Neural progenitor cell (in vitro differentiated cells): ENCODE data around the gene PDE4A. TPM values are rescaled to one million over a fixed set of nuclear protein-coding genes. Genes with fewer than 3 reads are reported as not detected.

Experiments used
- DNase-seq: peaks from one replicate; pipeline ENCODE4 v3.0.0-alpha.2; 2016; ENCODE audit warnings: low spot score
- H2AFZ ChIP-seq: fragments of 200-600 bp; sonication (generic); replicated peaks from 2 replicates; pipeline ENCODE4 v1.6.1; 2016; ENCODE audit warnings: antibody characterized with exemption
- H3F3A ChIP-seq: fragments of 200-600 bp; sonication (generic); 2 replicates; pipeline ENCODE4 v1.6.1; 2016; ENCODE audit warnings: antibody characterized with exemption, low read depth
- H3K27ac ChIP-seq: fragments of 200-600 bp; sonication (generic); 2 replicates; pipeline ENCODE4 v1.5.1; 2016; ENCODE audit warnings: mild to moderate bottlenecking
- H3K27me3 ChIP-seq: fragments of 200-600 bp; sonication (generic); 2 replicates; pipeline ENCODE4 v1.6.1; 2016; ENCODE audit warnings: mild to moderate bottlenecking, moderate library complexity
- H3K36me3 ChIP-seq: fragments of 200-600 bp; sonication (generic); 2 replicates; pipeline ENCODE4 v1.5.1; 2016
- H3K4me1 ChIP-seq: fragments of 200-600 bp; sonication (generic); 2 replicates; pipeline ENCODE4 v1.6.1; 2016; ENCODE audit warnings: mixed run types
- H3K4me2 ChIP-seq: fragments of 200-600 bp; sonication (generic); 2 replicates; pipeline ENCODE4 v1.6.1; 2016
- H3K4me3 ChIP-seq: fragments of 200-600 bp; sonication (generic); 2 replicates; pipeline ENCODE4 v1.5.1; 2016
- H3K79me2 ChIP-seq: fragments of 200-600 bp; sonication (generic); 2 replicates; pipeline ENCODE4 v1.6.1; 2016; ENCODE audit warnings: low read depth
- H3K9ac ChIP-seq: fragments of 200-600 bp; sonication (generic); 2 replicates; pipeline ENCODE4 v1.6.1; 2016
- H3K9me3 ChIP-seq: fragments of 200-600 bp; sonication (generic); 2 replicates; pipeline ENCODE4 v1.5.1; 2016; ENCODE audit warnings: low read depth
- H4K20me1 ChIP-seq: fragments of 200-600 bp; sonication (generic); 2 replicates; pipeline ENCODE4 v1.6.1; 2016; ENCODE audit warnings: low read depth
- H3K27ac Mint-ChIP-seq: 3 replicates; pipeline ENCODE4 v1.8.0; 2021; ENCODE audit warnings: mixed read lengths
- H3K27me3 Mint-ChIP-seq: 2 replicates; pipeline ENCODE4 v1.8.0; 2022; ENCODE audit warnings: low read depth, mild to moderate bottlenecking, inconsistent platforms, moderate library complexity, mixed read lengths; ENCODE audit not compliant: insufficient read depth
- H3K36me3 Mint-ChIP-seq: 3 replicates; pipeline ENCODE4 v1.8.0; 2021; ENCODE audit warnings: mixed read lengths
- H3K4me1 Mint-ChIP-seq: 3 replicates; pipeline ENCODE4 v1.8.0; 2021; ENCODE audit warnings: mixed read lengths
- H3K4me3 Mint-ChIP-seq: 3 replicates; pipeline ENCODE4 v1.8.0; 2021; ENCODE audit warnings: mild to moderate bottlenecking, moderate library complexity, mixed read lengths
- H3K9me3 Mint-ChIP-seq: 3 replicates; pipeline ENCODE4 v1.8.0; 2020; ENCODE audit warnings: mixed read lengths
- CTCF ChIP-seq: fragments of 200-600 bp; sonication (generic); IDR thresholded peaks from 2 replicates; pipeline ENCODE4 v1.5.1; 2017; ENCODE audit warnings: antibody characterized with exemption, mild to moderate bottlenecking
- EZH2 ChIP-seq: fragments of 200-600 bp; sonication (generic); IDR thresholded peaks from 2 replicates; pipeline ENCODE4 v1.6.1; 2017; ENCODE audit warnings: antibody characterized with exemption, mild to moderate bottlenecking, moderate library complexity
- EZH2phosphoT487 ChIP-seq: fragments of 200-600 bp; sonication (generic); IDR thresholded peaks from 2 replicates; pipeline ENCODE4 v1.6.1; 2017; ENCODE audit warnings: antibody characterized with exemption
- total RNA-seq: library from RNA; depleted of rRNA; stranded (reverse); fragments of >200 nt; gene quantifications from 2 replicates; pipeline ENCODE4 v1.2.3, GENCODE V29; 2015; ENCODE audit warnings: low replicate concordance

Gene PDE4A
- total RNA-seq, 1 donor from 2014 or later = 0.37 TPM

GRCh38 chr19:10390652-10391286 is 29.6 kb upstream of the PDE4A start:
- DNase-seq = peak; percentile 81
- H3K9me3 ChIP-seq = no peaks in the 10 kb centered on the region
- H3K27me3 ChIP-seq = no peaks in the 10 kb centered on the region
- Mint-ChIP-seq H3K4me1 (peaks cover 4% of the 10 kb centered on the region), H3K9me3 (no peaks in the 10 kb centered on the region), H3K27me3 (peaks cover 5% of the 10 kb centered on the region), H3K4me3 (no peak overlapping the region), H3K36me3 (peaks cover 7% of the 10 kb centered on the region), H3K27ac (no peak overlapping the region)
- H3K79me2 ChIP-seq = no peaks in the 10 kb centered on the region
- H2AFZ ChIP-seq = no peak overlapping the region
- no peaks in the 10 kb centered on the region for H3K4me1 ChIP-seq
- H3K4me3 ChIP-seq = no peak overlapping the region
- H3K9ac ChIP-seq = no peak overlapping the region
- H3K36me3 ChIP-seq = no peaks in the 10 kb centered on the region
- H3K27ac ChIP-seq = no peak overlapping the region
- TF ChIP-seq CTCF = peak; percentile 79
- no peak for TF ChIP-seq EZH2phosphoT487
- H3F3A ChIP-seq = peaks cover 20% of the 10 kb centered on the region
- no peak overlapping the region for H3K4me2 ChIP-seq
- H4K20me1 ChIP-seq = peaks cover 22% of the 10 kb centered on the region

GRCh38 chr19:10392120-10392519 is 28.2 kb upstream of the PDE4A start:
- Histone ChIP-seq H3F3A (peaks cover 20% of the 10 kb centered on the region), H3K4me2 (no peak overlapping the region), H3K9me3 (no peaks in the 10 kb centered on the region), H4K20me1 (peaks cover 26% of the 10 kb centered on the region), H3K4me3 (no peak overlapping the region), H3K36me3 (no peaks in the 10 kb centered on the region), H3K27ac (no peak overlapping the region), H3K4me1 (no peaks in the 10 kb centered on the region), H3K79me2 (peaks cover 7% of the 10 kb centered on the region), H3K27me3 (no peaks in the 10 kb centered on the region), H3K9ac (no peak overlapping the region), H2AFZ (no peak overlapping the region)
- no peaks in the 10 kb centered on the region for H3K9me3 Mint-ChIP-seq
- no peak overlapping the region for H3K27ac Mint-ChIP-seq
- H3K36me3 Mint-ChIP-seq = peaks cover 9% of the 10 kb centered on the region
- no peak for TF ChIP-seq EZH2phosphoT487
- no peak for TF ChIP-seq CTCF
- TF ChIP-seq EZH2 = no peak
- no peak overlapping the region for H3K4me3 Mint-ChIP-seq
- H3K4me1 Mint-ChIP-seq = peaks cover 4% of the 10 kb centered on the region
- DNase-seq = no peak
- peaks cover 3% of the 10 kb centered on the region for H3K27me3 Mint-ChIP-seq

- H4K20me1 ChIP-seq = peaks cover 32% of the 10 kb centered on the region
- Mint-ChIP-seq H3K9me3 (no peaks in the 10 kb centered on the region), H3K36me3 (peaks cover 9% of the 10 kb centered on the region)
These were observed 27.2 kb upstream of the PDE4A start for GRCh38 chr19:10393137-10393536.

More at GRCh38 chr19:10393137-10393536, 27.2 kb upstream of the PDE4A start:
- H3K9me3 ChIP-seq = no peaks in the 10 kb centered on the region
- no peak overlapping the region for H3K9ac ChIP-seq
- peaks cover 12% of the 10 kb centered on the region for H3K79me2 ChIP-seq
- no peak overlapping the region for H3K27ac ChIP-seq
- H3K4me1 Mint-ChIP-seq = peaks cover 4% of the 10 kb centered on the region
- H3K4me3 Mint-ChIP-seq = no peak overlapping the region
- H3K4me1 ChIP-seq = no peaks in the 10 kb centered on the region
- no peak for TF ChIP-seq CTCF
- no peaks in the 10 kb centered on the region for H3K36me3 ChIP-seq
- no peak overlapping the region for H3K4me3 ChIP-seq
- H3K4me2 ChIP-seq = no peak overlapping the region
- peaks cover 6% of the 10 kb centered on the region for H3K27me3 Mint-ChIP-seq
- DNase-seq = no peak
- H2AFZ ChIP-seq = no peak overlapping the region
- no peak overlapping the region for H3K27ac Mint-ChIP-seq
- H3F3A ChIP-seq = peaks cover 20% of the 10 kb centered on the region
- no peaks in the 10 kb centered on the region for H3K27me3 ChIP-seq
